ENCODE results near the gene DYNLT4. TPM values are rescaled to one million over a fixed set of nuclear protein-coding genes. Genes with fewer than 3 reads are reported as not detected.

Gene DYNLT4
- polyA plus RNA-seq, 1 donor from 2014 or later, result not detected

Other genes with a start within 250 kb of the DYNLT4 start
- gene TMEM53, start 132.9 kb downstream of the DYNLT4 start, polyA plus RNA-seq, result 11.5 TPM
- 5.6 TPM for gene ARMH1, start 132.6 kb downstream of the DYNLT4 start, polyA plus RNA-seq
- gene RNU5D-1, start 76.2 kb downstream of the DYNLT4 start, polyA plus RNA-seq, result not detected
- gene KIF2C, start 67.5 kb downstream of the DYNLT4 start, polyA plus RNA-seq, result 0.39 TPM
- gene RPS8, start 31.8 kb downstream of the DYNLT4 start, polyA plus RNA-seq, result 1,590 TPM
- 0.94 TPM for gene BEST4, start 19.2 kb downstream of the DYNLT4 start, polyA plus RNA-seq
- 9.6 TPM for gene PLK3, start 7.0 kb downstream of the DYNLT4 start, polyA plus RNA-seq
- gene BTBD19, start 1.2 kb upstream of the DYNLT4 start, polyA plus RNA-seq, result not detected
- 0.21 TPM for gene PTCH2, start 35.9 kb upstream of the DYNLT4 start, polyA plus RNA-seq
- gene EIF2B3, start 179.2 kb upstream of the DYNLT4 start, polyA plus RNA-seq, result 19.3 TPM
- 27.2 TPM for gene HECTD3, start 204.0 kb upstream of the DYNLT4 start, polyA plus RNA-seq
- 52.8 TPM for gene UROD, start 204.9 kb upstream of the DYNLT4 start, polyA plus RNA-seq

All from IgD-negative memory B cell (primary cell).